Trophoblast cell (in vitro differentiated cells and primary cell): ENCODE measurements around the gene ZIC2. TPM values are rescaled to one million over a fixed set of nuclear protein-coding genes. Genes with fewer than 3 reads are reported as not detected.

Source experiments
- DNase-seq, 2 donors: peaks; one replicate each; pipeline ENCODE4 v3.0.0-alpha.2; 2016
- H2AFZ ChIP-seq: 2 replicates; pipeline ENCODE4 v1.6.1; 2013; ENCODE audit warnings: low read length, moderate library complexity, mild to moderate bottlenecking; ENCODE audit not compliant: insufficient read depth, poor library complexity
- H2AK5ac ChIP-seq: 2 replicates; pipeline ENCODE4 v1.6.1; 2013; ENCODE audit warnings: mild to moderate bottlenecking, low read length
- H2BK120ac ChIP-seq: 2 replicates; pipeline ENCODE4 v1.6.1; 2013; ENCODE audit warnings: low read length, mild to moderate bottlenecking, moderate library complexity; ENCODE audit not compliant: insufficient read depth, poor library complexity
- H2BK12ac ChIP-seq: 2 replicates; pipeline ENCODE4 v1.6.1; 2013; ENCODE audit warnings: mild to moderate bottlenecking, low read length, moderate library complexity
- H2BK5ac ChIP-seq: 2 replicates; pipeline ENCODE4 v1.6.1; 2013; ENCODE audit warnings: low read length, low read depth, moderate library complexity, mild to moderate bottlenecking; ENCODE audit not compliant: poor library complexity
- H3K14ac ChIP-seq: 2 replicates; pipeline ENCODE4 v1.6.1; 2013; ENCODE audit warnings: mild to moderate bottlenecking, low read length
- H3K18ac ChIP-seq: 2 replicates; pipeline ENCODE4 v1.6.1; 2013; ENCODE audit warnings: mild to moderate bottlenecking, low read length
- H3K23ac ChIP-seq: 2 replicates; pipeline ENCODE4 v1.6.1; 2013; ENCODE audit warnings: low read length
- H3K27ac ChIP-seq: 2 replicates; pipeline ENCODE4 v1.5.1; 2013; ENCODE audit warnings: low read depth, mild to moderate bottlenecking, inconsistent platforms, low read length, moderate library complexity
- H3K27me3 ChIP-seq: 2 replicates; pipeline ENCODE4 v1.6.1; 2013; ENCODE audit warnings: inconsistent platforms, mild to moderate bottlenecking, low read length, moderate library complexity; ENCODE audit not compliant: insufficient read depth
- H3K36me3 ChIP-seq, 2 experiments: 1 replicate in 1 of 2; 2 replicates in 1 of 2; pipeline ENCODE4 v1.6.1; 2013; ENCODE audit warnings: low read length in 2 of 2, mild to moderate bottlenecking in 2 of 2, moderate library complexity in 1 of 2; ENCODE audit not compliant: insufficient read depth in 2 of 2, control insufficient read depth in 1 of 2
- H3K4ac ChIP-seq: 2 replicates; pipeline ENCODE4 v1.6.1; 2013; ENCODE audit warnings: low read depth, mild to moderate bottlenecking, low read length, moderate library complexity
- H3K4me1 ChIP-seq, 2 experiments: 1 replicate in 1 of 2; 2 replicates in 1 of 2; pipeline ENCODE4 v1.6.1; 2013; ENCODE audit warnings: low read length in 2 of 2, mild to moderate bottlenecking in 2 of 2, moderate library complexity in 1 of 2; ENCODE audit not compliant: insufficient read depth in 2 of 2, control insufficient read depth in 1 of 2
- H3K4me2 ChIP-seq: 2 replicates; pipeline ENCODE4 v1.6.1; 2013; ENCODE audit warnings: inconsistent platforms, mild to moderate bottlenecking, low read length, moderate library complexity
- H3K4me3 ChIP-seq: 2 replicates; pipeline ENCODE4 v1.5.1; 2013; ENCODE audit warnings: mild to moderate bottlenecking, low read depth, low read length, inconsistent platforms
- H3K79me1 ChIP-seq: one replicate; pipeline ENCODE4 v1.6.1; 2013; ENCODE audit warnings: low read length
- H3K79me2 ChIP-seq: 2 replicates; pipeline ENCODE4 v1.6.1; 2013; ENCODE audit warnings: low read length, mild to moderate bottlenecking; ENCODE audit not compliant: control insufficient read depth, insufficient read depth, poor library complexity
- H3K9ac ChIP-seq: 2 replicates; pipeline ENCODE4 v1.6.1; 2013; ENCODE audit warnings: mild to moderate bottlenecking, low read length
- H3K9me3 ChIP-seq: 2 replicates; pipeline ENCODE4 v1.6.1; 2013; ENCODE audit warnings: low read depth, mild to moderate bottlenecking, control low read depth, inconsistent platforms, low read length; ENCODE audit not compliant: insufficient read depth
- H4K12ac ChIP-seq: 2 replicates; pipeline ENCODE4 v1.6.1; 2013; ENCODE audit warnings: low read depth, mild to moderate bottlenecking, low read length, moderate library complexity
- H4K8ac ChIP-seq: 2 replicates; pipeline ENCODE4 v1.6.1; 2013; ENCODE audit warnings: low read depth, mild to moderate bottlenecking, low read length, moderate library complexity
- H4K91ac ChIP-seq: one replicate; pipeline ENCODE4 v1.6.1; 2013; ENCODE audit warnings: low read depth, mild to moderate bottlenecking, low read length, moderate library complexity
- WGBS: extraction: QIAGEN DNeasy Blood & Tissue Kit; methylation state at CpG from one replicate; pipeline ENCODE4 v1.1.7; 2013; ENCODE audit warnings: missing lambda C conversion rate; ENCODE audit not compliant: insufficient read length, insufficient coverage; ENCODE audit errors: extremely low coverage; 5-methylcytosine and 5-hydroxymethylcytosine counted together
- polyA plus RNA-seq: library from polyadenylated mRNA; stranded (reverse); fragments of 200-250 nt; gene quantifications from 2 replicates; pipeline ENCODE4 v1.2.3, GENCODE V29; 2013

Gene ZIC2
- 0.05 and 0.07 TPM in 2 replicates for polyA plus RNA-seq

GRCh38 chr13:99981735-99982035 is at the start of gene ZIC2:
Gene ZIC2 (plus strand): TSS chr13:99981784. CDS start chr13:99982065, 281 bp downstream.
- no peak within 1 kb of the TSS for H3K27ac ChIP-seq
- no peak within 1 kb of the TSS for H2BK5ac ChIP-seq
- H3K14ac ChIP-seq, result no peak within 1 kb of the TSS
- peaks cover 81% of the 10 kb centered on the region for H3K27me3 ChIP-seq
- no CpG with 5 or more reads among the region's 41 CpGs for WGBS
- peak in 1 of 2 donors; percentile 38 for DNase-seq
- no peaks in the 10 kb centered on the region for H3K79me2 ChIP-seq
- H4K91ac ChIP-seq, result no peak within 1 kb of the TSS
- peaks cover 7 to 24% of the 10 kb centered on the region in 2 experiments for H3K4me1 ChIP-seq
- no peak within 1 kb of the TSS for H3K4ac ChIP-seq
- no peak within 1 kb of the TSS for H2AK5ac ChIP-seq
- H3K9ac ChIP-seq, result no peak within 1 kb of the TSS
- no peak within 1 kb of the TSS for H4K8ac ChIP-seq
- no peak within 1 kb of the TSS for H2BK12ac ChIP-seq
- no peaks in the 10 kb centered on the region for H3K36me3 ChIP-seq
- H4K12ac ChIP-seq, result no peak within 1 kb of the TSS
- H2BK120ac ChIP-seq, result no peak within 1 kb of the TSS
- H3K18ac ChIP-seq, result no peak within 1 kb of the TSS
- H3K79me1 ChIP-seq, result no peaks in the 10 kb centered on the region
- H2AFZ ChIP-seq, result peak within 1 kb of the TSS; percentile 54
- peak within 1 kb of the TSS; percentile 99 for H3K4me2 ChIP-seq
- no peak within 1 kb of the TSS for H3K23ac ChIP-seq
- peaks cover 4% of the 10 kb centered on the region for H3K9me3 ChIP-seq
- peak within 1 kb of the TSS; percentile 66 for H3K4me3 ChIP-seq

DNA sequence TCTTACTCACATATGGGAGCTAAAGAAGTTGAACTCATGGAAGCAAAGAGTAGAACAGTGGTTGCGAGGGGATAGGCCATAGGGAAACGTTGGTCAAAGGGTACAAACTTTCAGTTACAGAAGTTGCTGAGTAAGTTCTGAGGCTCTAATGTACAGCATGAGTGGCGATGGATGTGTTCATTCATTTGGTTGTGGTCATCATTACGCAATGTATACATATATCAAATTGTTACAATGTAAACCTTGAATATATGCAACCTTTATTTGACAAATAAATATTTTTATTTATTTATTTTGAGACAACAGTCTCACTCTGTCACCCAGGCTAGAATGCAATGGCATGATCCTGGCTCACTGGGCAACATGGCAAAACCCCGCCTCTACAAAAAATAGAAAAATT is 48.7 kb upstream of the ZIC2 start:
- Histone ChIP-seq H2AFZ (no peak overlapping the region), H3K36me3 (no peaks in the 10 kb centered on the region), H3K79me1 (no peaks in the 10 kb centered on the region), H3K23ac (no peak overlapping the region), H3K4me2 (no peak overlapping the region), H3K79me2 (no peaks in the 10 kb centered on the region), H2BK120ac (no peak overlapping the region), H3K4me1 (no peaks in the 10 kb centered on the region), H2BK5ac (no peak overlapping the region), H3K9ac (no peak overlapping the region), H3K18ac (no peak overlapping the region), H4K91ac (no peak overlapping the region), H2AK5ac (no peak overlapping the region), H2BK12ac (no peak overlapping the region), H3K9me3 (peaks cover 1% of the 10 kb centered on the region), H4K12ac (no peak overlapping the region), H3K4ac (no peak overlapping the region), H3K27ac (no peak overlapping the region), H4K8ac (no peak overlapping the region), H3K4me3 (no peak overlapping the region), H3K14ac (no peak overlapping the region), H3K27me3 (no peaks in the 10 kb centered on the region)
- WGBS, result no CpG with 5 or more reads among the region's 5 CpGs
- no peak for DNase-seq

DNA sequence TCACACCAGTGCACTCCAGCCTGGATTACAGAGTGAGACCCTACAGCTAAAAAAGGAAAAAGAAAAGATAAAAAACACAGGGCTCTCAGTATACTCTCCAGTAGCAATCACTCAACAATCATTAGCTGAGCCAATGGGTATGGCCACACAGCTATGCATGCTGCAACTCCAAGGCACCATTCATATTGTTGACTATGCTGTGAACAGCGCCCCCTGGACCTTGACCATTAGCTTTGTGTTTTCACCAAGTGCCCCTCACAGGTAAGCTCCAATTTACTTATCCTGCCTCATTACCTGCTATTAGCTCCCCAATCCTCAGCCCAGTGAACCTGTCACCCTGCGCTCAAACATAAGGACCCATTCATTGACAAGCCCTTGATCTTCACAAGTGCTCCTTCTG is 45.8 kb upstream of the ZIC2 start:
- no peak overlapping the region for H3K14ac ChIP-seq
- H3K79me1 ChIP-seq, result no peaks in the 10 kb centered on the region
- no CpG with 5 or more reads among the region's 2 CpGs for WGBS
- no peaks in the 10 kb centered on the region for H3K36me3 ChIP-seq
- DNase-seq, result no peak
- no peak overlapping the region for H4K8ac ChIP-seq
- H3K9me3 ChIP-seq, result peaks cover 1% of the 10 kb centered on the region
- H3K79me2 ChIP-seq, result no peaks in the 10 kb centered on the region
- no peaks in the 10 kb centered on the region for H3K4me1 ChIP-seq
- H3K4me2 ChIP-seq, result no peak overlapping the region
- H2BK12ac ChIP-seq, result no peak overlapping the region
- H4K91ac ChIP-seq, result no peak overlapping the region
- no peak overlapping the region for H2AFZ ChIP-seq
- no peak overlapping the region for H4K12ac ChIP-seq
- H2AK5ac ChIP-seq, result no peak overlapping the region
- H2BK5ac ChIP-seq, result no peak overlapping the region
- no peak overlapping the region for H3K4ac ChIP-seq
- H3K9ac ChIP-seq, result no peak overlapping the region
- H3K27ac ChIP-seq, result no peak overlapping the region
- H3K4me3 ChIP-seq, result no peak overlapping the region
- H3K18ac ChIP-seq, result no peak overlapping the region
- H2BK120ac ChIP-seq, result no peak overlapping the region
- H3K23ac ChIP-seq, result no peak overlapping the region
- H3K27me3 ChIP-seq, result no peaks in the 10 kb centered on the region

- Histone ChIP-seq H3K18ac (no peak overlapping the region), H3K27ac (no peak overlapping the region), H3K4me1 (no peaks in the 10 kb centered on the region), H3K27me3 (no peaks in the 10 kb centered on the region), H2BK5ac (no peak overlapping the region), H3K9me3 (peaks cover 1% of the 10 kb centered on the region), H3K23ac (no peak overlapping the region), H3K14ac (no peak overlapping the region), H3K4ac (no peak overlapping the region), H3K79me1 (no peaks in the 10 kb centered on the region), H2BK12ac (no peak overlapping the region), H4K12ac (no peak overlapping the region), H4K8ac (no peak overlapping the region), H3K4me3 (no peak overlapping the region), H3K4me2 (no peak overlapping the region), H2AFZ (no peak overlapping the region), H2AK5ac (no peak overlapping the region), H3K79me2 (no peaks in the 10 kb centered on the region), H3K9ac (no peak overlapping the region), H2BK120ac (no peak overlapping the region), H3K36me3 (no peaks in the 10 kb centered on the region), H4K91ac (no peak overlapping the region)
- no peak for DNase-seq
- no CpG with 5 or more reads among the region's 7 CpGs for WGBS
These were observed 42.9 kb upstream of the ZIC2 start for GRCh38 chr13:99938635-99939034.
